Measurements from ENCODE around the gene SMC5.

DNA sequence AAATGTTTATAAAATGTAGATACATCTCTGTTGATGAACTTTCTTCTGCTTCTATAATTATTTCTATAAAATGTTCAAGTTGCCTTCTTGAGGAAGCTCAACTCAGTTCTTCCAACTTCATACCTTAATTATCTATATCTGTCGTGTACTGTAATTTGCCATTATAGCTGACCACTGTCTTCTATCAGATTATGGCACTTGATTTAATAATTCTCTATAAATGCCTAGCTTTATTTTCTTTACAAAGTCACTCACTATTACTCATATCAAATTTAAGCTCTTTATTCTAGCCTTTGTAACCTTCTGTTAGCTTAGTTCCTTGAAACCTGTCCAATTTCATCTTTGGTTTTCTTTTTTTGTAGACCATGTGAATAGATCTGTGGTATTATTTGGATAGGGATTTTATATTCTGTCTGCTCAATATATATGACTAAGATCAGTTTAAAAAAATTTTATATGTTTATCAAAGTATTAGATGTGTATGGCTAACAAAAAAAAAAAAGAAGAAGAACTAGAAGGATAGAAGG, 39.5 kb downstream of the SMC5 start:
- TF ChIP-seq ETV6 (CRISPR knock-in tag; conservative IDR thresholded peaks at IDR 0.05) (no peak), SRSF4 (IDR thresholded peaks at IDR 0.05; ENCODE audit: low read depth, low read length, poor library complexity, severe bottlenecking) (no peak), GABPA (IDR thresholded peaks at IDR 0.05; ENCODE audit: low read depth, low read length) (no peak), GABPA (CRISPR knock-in tag; IDR thresholded peaks at IDR 0.05; ENCODE audit: low read depth) (no peak), HDAC6 (IDR thresholded peaks at IDR 0.05; ENCODE audit: low read depth, low read length) (no peak), ELF4 (CRISPR knock-in tag; IDR thresholded peaks at IDR 0.05; ENCODE audit: borderline replicate concordance) (no peak), ZNF496 (CRISPR knock-in tag; IDR thresholded peaks at IDR 0.05; ENCODE audit: insufficient replicate concordance) (no peak), POLR2A (IDR thresholded peaks at IDR 0.05; ENCODE audit: insufficient read depth in 1 of 2, low read depth in 2 of 2, low read length in 2 of 2) (no peak), PHB2 (IDR thresholded peaks at IDR 0.05; ENCODE audit: partially characterized antibody) (no peak), DNMT1 (CRISPR knock-in tag; IDR thresholded peaks at IDR 0.05) (no peak)
- TF ChIP-seq, protein P1, sequence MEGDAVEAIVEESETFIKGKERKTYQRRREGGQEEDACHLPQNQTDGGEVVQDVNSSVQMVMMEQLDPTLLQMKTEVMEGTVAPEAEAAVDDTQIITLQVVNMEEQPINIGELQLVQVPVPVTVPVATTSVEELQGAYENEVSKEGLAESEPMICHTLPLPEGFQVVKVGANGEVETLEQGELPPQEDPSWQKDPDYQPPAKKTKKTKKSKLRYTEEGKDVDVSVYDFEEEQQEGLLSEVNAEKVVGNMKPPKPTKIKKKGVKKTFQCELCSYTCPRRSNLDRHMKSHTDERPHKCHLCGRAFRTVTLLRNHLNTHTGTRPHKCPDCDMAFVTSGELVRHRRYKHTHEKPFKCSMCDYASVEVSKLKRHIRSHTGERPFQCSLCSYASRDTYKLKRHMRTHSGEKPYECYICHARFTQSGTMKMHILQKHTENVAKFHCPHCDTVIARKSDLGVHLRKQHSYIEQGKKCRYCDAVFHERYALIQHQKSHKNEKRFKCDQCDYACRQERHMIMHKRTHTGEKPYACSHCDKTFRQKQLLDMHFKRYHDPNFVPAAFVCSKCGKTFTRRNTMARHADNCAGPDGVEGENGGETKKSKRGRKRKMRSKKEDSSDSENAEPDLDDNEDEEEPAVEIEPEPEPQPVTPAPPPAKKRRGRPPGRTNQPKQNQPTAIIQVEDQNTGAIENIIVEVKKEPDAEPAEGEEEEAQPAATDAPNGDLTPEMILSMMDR (CRISPR knock-in tag; IDR thresholded peaks at IDR 0.05) = no peak
- TF ChIP-seq, protein P2, sequence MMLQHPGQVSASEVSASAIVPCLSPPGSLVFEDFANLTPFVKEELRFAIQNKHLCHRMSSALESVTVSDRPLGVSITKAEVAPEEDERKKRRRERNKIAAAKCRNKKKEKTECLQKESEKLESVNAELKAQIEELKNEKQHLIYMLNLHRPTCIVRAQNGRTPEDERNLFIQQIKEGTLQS (CRISPR knock-in tag; IDR thresholded peaks at IDR 0.05) = no peak
- TF ChIP-seq, protein P3, sequence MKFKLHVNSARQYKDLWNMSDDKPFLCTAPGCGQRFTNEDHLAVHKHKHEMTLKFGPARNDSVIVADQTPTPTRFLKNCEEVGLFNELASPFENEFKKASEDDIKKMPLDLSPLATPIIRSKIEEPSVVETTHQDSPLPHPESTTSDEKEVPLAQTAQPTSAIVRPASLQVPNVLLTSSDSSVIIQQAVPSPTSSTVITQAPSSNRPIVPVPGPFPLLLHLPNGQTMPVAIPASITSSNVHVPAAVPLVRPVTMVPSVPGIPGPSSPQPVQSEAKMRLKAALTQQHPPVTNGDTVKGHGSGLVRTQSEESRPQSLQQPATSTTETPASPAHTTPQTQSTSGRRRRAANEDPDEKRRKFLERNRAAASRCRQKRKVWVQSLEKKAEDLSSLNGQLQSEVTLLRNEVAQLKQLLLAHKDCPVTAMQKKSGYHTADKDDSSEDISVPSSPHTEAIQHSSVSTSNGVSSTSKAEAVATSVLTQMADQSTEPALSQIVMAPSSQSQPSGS (CRISPR knock-in tag; IDR thresholded peaks at IDR 0.05) = no peak
- TF ChIP-seq, protein P4, sequence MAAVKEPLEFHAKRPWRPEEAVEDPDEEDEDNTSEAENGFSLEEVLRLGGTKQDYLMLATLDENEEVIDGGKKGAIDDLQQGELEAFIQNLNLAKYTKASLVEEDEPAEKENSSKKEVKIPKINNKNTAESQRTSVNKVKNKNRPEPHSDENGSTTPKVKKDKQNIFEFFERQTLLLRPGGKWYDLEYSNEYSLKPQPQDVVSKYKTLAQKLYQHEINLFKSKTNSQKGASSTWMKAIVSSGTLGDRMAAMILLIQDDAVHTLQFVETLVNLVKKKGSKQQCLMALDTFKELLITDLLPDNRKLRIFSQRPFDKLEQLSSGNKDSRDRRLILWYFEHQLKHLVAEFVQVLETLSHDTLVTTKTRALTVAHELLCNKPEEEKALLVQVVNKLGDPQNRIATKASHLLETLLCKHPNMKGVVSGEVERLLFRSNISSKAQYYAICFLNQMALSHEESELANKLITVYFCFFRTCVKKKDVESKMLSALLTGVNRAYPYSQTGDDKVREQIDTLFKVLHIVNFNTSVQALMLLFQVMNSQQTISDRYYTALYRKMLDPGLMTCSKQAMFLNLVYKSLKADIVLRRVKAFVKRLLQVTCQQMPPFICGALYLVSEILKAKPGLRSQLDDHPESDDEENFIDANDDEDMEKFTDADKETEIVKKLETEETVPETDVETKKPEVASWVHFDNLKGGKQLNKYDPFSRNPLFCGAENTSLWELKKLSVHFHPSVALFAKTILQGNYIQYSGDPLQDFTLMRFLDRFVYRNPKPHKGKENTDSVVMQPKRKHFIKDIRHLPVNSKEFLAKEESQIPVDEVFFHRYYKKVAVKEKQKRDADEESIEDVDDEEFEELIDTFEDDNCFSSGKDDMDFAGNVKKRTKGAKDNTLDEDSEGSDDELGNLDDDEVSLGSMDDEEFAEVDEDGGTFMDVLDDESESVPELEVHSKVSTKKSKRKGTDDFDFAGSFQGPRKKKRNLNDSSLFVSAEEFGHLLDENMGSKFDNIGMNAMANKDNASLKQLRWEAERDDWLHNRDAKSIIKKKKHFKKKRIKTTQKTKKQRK (IDR thresholded peaks at IDR 0.05; ENCODE audit: low read length) = no peak

Measured in HepG2 (cell line).